NCI-H128 (cell line): Measurements from ENCODE around the gene CRCP.
A peak's percentile ranks its signal among the peaks of the same experiment; 100 is the strongest.
"Not testable (repeated sequence)": the region's sequence is repeated elsewhere in the genome, so short reads cannot be mapped to it uniquely, and the experiment has no call there.

ENCODE experiments used
- DNase-seq: peaks from one replicate; lab custom pipeline; 2025; ENCODE audit not compliant: unreplicated experiment; lab: John Stamatoyannopoulos, UW

The CRCP gene

DNA sequence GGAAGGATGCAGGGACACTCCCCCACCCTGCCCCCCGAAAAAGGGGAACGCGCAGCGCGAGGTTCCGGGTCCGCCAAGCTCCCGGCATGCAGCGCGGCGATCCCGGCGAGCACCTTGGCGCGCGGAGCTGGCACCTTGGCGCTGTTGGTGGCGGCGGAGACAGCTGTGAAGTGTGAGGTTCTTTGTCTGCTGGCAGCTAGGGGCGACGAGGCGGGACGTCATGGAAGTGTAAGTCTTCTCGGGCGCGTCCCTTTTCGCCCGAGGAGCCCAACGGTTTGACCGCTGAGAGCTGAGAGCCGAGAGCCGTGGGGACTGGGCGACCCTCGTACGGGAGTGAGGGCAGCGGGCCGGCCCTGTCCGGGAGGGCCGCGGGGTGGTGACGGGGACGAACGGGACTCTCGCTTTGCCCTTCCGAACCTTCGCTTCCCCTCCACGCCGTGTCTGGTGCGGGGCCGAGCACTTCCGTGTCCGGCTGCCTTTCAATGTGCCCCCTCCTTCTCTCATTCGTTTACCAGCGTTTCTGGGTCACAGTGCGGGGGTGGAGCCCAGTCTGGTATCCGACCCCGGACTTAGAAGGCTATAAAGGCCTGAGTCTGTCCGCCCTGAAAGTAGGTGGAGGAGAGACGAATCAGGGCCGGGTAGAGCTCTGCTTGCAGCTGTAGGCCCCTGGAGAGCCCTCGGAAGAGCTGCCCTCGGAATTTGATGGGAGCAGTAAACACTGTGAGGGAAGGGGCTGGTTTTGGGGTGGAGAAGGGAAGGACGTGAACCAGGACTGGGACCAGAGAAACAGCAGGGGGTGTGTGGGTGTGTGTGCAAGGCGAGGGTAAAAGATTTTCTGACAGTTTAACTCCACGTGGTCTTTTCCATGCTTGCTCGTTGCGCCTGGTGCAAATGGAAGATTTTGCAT, at the start of gene CRCP:
TSS of gene CRCP (plus strand) at position 105 of the 907 bp plus-strand sequence. CDS start at position 221, 116 bp downstream.
- DNase-seq, result peak; percentile 14

DNA sequence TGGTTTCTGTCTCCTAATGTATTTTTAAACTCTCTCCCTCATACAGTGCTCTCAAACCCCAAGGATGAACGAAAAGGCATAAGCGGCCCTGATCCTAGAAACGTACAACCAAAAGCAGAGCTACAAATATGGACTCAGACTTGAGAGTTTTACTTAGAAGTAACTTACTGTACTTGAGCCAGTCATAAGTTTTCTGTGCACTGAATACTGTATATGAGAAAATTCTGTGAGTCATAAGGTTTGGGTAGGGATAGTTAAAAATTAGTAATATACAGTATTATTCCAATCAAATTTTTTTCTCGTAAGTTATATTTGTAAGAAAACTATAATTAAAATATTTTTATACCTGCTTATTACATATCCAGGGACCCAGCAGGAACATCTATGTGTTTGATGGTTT, 44.9 kb upstream of the CRCP start:
- DNase-seq, result no peak

DNA sequence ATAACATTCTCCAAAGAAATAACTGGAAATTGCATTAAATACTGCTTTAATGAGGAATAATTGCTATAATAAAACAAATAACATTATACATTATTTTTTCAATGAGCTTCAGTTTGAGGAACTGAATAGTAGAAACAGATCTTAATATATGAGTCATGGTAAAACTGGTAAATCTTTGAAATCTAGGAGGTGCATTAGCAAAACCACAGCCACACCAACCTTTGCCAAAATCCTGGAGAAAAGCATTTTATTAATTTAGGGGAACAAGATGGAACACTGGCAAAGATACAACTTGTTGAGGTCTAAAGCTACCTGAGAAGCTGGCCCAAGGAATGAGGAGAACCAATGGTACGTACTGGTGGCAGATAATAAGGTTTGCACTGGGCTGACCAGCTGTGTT, 44.4 kb upstream of the CRCP start:
- no peak for DNase-seq

DNA sequence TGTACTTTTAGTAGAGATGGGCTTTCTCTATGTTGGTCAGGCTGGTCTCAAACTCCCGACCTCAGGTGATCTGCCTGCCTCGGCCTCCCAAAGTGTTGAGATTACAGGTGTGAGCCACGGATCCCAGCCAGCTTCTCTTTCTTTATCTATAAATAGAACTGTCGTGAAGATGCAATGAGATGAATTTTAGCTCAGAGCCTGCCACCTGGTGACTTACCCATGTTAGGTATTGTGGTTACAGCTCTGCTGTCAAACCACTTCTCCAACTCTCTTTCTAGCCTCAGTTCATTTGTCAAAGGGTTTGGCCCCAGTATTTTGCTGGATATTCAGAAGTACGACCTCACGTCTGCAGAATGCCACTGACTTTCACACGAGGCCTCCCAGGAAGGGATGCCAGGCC, 42.4 kb upstream of the CRCP start:
- DNase-seq, result not testable (repeated sequence)

DNA sequence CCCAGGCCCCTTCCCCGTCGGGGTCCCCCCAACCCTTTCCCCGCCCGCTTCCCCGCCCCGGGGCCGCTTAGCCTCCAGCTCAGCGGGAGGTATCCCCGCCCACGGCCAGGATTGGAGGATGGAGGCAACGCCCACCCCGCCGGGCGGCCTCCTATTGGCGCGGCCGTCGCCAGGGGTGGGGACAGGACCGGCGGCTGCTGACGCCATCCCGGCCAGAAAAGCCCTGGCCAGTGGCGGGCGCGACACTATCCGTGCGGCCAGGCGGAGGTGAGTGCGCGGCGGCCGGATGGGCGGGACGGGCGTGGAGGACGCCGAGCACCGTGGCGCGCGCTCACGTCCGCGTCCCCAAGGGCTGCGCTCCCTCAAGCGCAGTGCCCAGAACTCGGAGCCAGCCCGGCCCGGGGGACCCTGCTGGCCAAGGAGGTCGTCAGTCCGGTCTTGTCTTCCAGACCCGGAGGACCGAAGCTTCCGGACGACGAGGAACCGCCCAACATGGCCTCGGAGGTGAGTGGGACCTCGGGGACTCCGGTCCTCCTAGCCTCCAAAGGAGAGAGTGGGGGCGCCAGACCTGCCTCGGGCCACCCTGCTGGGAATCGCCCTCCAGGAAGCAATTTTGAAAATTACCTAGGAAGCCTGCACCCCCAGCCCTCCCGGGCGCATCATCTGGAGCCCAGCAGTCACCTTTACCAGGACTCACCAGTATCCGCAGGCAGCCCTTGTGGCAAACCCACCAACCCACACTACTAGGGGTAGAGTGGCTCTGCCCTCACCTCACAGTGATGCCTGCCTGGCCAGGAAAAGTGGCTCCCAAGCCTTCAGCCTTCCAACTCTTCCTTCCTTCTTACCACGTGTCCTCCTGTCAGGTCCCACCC, 38.8 kb upstream of the CRCP start, which contains the start of gene ASL:
TSS of gene ASL (plus strand) at position 230 of the 872 bp plus-strand sequence. CDS start at position 493, 263 bp downstream.
- peak; percentile 67 for DNase-seq

DNA sequence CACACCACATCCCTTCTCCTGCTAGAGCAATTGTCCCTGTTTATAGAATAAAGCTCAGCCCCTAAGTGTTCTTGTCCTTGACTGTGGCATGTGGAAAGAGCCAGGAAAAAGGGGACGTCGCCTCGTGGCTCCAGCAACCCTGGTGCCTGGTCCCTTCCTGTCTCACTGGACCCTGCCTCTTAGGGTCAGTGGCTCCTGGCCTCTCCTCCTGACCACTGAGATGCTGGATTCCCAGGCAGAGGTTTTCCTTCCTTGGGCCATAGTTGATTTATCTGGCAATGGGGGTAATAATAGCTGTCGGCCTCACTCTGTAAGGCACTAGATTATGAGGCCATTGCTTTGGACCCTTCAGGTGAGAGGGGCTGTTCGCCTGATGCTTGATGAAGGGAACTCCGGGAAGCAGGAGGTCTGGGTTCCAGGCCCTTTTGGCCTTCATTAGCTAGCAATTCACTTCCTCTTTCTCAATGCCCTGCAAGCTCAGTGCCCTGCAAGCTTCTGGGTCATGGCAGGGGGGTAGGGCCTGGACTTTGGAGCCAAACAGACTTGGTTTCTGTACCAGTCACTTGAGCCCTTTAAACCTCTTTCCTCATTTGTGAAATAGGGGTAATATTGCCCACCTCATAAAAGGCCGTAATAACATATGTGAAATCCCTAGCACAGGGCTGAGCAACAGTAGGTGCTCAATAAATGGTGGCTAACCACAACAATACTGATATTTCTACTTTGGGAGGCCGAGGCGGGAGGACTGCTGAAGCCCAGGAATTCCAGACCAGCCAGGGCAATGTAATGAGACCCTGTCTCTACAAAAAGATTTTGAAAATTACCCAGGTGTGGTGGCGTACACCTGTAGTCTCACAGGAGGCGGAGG, 38.0 kb upstream of the CRCP start:
- DNase-seq, result no peak

DNA sequence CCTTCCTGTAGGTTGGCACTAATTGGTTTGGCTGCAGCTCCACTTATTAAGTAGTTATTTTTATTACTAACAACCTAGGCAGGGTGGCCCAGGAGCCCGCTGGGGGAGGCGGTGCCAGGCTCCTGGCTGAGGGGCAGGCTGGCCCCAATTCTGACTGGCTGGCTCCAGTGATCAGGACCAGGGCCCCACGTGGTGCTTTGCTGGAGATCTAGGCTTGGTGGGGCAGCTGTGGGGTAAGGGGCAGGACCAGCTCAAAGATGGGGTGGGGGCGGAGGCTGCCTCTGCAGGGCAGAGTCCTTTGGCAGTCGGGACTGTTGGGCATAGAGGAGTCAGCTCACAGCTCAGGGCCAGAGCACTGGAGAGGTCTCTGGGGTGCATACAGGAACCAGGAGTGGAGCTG, 36.6 kb upstream of the CRCP start:
- no peak for DNase-seq

DNA sequence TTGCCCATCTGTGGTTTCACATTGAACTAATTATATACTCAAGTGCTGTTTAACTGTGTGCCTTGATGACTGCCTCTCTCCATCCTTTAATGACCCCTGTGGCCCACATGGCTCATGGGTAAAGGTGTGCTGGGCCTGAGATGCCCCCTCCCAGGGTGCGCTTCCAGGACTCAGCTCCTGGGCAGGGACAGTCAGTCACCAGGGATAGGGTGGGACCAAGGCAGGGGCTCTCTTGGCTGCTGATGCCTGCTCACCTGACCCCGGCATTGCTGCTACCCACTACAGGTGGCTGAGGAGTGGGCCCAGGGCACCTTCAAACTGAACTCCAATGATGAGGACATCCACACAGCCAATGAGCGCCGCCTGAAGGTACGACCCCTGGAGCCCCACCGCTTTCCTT, 32.6 kb upstream of the CRCP start:
- no peak for DNase-seq

DNA sequence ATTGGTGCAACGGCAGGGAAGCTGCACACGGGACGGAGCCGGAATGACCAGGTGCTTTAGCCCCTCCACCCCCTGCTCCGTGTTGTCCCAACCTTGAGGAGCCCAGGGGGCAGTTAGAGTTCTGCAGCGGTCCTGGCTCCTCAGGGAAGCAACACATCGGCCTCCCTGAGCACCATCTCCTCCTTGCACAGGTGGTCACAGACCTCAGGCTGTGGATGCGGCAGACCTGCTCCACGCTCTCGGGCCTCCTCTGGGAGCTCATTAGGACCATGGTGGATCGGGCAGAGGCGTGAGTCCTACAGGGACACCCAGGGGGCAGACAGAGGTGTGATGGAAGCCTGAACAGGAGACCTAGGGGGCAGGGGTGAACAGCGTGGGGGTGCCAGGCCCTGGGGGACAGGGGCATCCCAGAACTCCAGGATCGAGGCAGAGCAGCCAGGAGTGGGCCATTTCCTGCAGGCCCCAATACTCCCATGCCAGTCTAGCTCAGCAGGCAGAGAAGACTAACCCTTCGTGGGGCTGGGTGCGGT, 31.7 kb upstream of the CRCP start:
- no peak for DNase-seq

DNA sequence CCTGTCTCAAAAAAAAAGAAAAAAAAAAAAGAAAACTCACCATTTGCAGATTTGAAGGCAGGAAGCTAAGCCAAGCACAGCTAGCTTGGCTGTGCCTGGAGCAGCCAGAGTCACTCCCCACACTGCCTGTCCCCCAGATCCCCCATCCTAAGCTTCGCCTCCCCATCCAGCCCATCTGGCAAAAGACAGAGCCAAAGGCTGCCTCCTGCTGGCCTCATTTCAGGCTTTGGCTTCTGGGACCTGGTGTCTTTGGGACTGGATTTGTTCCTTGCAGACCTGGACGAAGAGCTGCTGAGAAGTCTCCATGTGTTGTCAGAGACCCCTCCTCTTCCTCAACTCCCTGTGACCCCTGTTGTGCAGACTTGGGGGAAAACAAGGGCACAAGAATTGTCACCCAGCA, 31.0 kb upstream of the CRCP start:
- no peak for DNase-seq

DNA sequence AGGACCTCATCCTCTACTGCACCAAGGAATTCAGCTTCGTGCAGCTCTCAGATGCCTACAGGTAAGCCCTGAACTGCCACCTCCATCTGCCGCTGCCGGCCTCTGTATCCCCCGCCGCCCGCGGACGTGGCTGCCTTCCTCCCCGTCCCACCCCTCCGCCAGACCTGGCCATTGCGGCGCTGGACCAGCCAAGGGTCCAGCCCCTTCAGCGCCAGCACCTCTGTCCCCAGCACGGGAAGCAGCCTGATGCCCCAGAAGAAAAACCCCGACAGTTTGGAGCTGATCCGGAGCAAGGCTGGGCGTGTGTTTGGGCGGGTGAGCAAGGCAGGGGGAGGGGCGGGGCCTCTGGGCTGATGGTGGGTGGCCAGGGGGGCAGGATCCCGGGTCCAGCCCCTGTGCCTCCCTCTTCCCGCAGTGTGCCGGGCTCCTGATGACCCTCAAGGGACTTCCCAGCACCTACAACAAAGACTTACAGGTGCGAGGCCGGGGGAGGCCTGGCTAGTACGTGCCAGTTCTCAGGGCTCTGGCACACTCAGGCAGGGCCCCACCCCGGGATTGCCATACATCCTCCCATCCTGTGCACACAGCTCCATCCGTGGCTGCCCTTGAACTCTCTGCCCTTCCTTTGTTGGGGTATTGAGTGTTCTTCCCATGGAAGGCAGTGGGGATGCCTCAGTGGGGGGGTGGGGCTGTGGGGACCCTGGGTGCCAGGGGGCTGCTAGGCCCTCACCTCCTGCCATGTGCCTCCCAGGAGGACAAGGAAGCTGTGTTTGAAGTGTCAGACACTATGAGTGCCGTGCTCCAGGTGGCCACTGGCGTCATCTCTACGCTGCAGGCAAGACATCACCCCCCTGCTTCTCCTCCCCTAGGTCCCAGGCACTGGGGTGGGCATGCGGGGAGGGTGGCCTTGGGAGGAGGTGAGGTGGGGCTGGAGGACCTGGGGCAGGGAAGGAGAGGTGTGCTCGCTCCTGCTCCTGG, 25.5 kb upstream of the CRCP start:
- DNase-seq, result no peak

DNA sequence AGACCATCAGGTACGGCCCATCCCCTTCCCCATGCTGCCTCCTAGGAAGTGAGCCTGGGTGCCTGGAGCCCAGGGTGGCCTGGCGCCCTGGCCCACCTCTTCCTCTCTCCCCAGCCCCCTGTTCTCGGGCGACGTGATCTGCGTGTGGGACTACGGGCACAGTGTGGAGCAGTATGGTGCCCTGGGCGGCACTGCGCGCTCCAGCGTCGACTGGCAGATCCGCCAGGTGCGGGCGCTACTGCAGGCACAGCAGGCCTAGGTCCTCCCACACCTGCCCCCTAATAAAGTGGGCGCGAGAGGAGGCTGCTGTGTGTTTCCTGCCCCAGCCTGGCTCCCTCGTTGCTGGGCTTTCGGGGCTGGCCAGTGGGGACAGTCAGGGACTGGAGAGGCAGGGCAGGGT, 22.0 kb upstream of the CRCP start:
- no peak for DNase-seq

DNA sequence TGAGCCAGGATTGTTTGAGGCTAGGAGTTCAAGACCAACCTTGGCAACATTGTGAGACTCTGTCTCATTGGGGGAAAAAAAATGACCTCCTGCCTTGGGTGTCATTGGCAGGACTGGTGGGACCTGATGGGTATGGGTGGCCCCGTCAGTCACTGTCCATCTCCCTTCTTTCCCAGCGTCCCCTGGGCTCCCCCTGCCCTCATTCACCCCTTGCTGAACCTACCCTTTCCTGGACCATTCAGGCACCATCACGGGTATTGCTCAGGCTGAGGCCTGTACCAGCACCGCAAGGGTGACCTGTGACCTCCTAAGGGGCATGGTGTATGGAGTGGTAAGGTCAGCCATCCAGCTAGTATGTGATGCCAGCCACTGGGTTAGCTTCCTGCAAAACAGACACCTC, 19.6 kb upstream of the CRCP start:
- no peak for DNase-seq

DNA sequence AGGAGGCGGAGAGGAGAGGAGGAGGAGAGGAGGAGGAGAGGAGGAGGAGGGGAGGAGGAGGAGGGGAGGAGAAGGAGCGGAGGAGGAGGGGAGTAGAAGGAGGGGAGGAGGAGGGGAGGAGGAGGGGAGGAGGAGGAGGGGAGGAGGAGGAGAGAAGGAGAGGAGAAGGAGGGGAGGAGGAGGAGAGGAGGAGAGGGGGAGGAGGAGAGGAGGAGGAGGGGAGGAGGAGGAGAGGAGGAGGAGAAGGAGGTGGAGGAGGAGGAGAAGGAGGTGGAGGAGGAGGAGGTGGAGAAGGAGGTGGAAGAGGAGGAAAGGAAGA, 15.5 kb upstream of the CRCP start:
- no peak for DNase-seq

DNA sequence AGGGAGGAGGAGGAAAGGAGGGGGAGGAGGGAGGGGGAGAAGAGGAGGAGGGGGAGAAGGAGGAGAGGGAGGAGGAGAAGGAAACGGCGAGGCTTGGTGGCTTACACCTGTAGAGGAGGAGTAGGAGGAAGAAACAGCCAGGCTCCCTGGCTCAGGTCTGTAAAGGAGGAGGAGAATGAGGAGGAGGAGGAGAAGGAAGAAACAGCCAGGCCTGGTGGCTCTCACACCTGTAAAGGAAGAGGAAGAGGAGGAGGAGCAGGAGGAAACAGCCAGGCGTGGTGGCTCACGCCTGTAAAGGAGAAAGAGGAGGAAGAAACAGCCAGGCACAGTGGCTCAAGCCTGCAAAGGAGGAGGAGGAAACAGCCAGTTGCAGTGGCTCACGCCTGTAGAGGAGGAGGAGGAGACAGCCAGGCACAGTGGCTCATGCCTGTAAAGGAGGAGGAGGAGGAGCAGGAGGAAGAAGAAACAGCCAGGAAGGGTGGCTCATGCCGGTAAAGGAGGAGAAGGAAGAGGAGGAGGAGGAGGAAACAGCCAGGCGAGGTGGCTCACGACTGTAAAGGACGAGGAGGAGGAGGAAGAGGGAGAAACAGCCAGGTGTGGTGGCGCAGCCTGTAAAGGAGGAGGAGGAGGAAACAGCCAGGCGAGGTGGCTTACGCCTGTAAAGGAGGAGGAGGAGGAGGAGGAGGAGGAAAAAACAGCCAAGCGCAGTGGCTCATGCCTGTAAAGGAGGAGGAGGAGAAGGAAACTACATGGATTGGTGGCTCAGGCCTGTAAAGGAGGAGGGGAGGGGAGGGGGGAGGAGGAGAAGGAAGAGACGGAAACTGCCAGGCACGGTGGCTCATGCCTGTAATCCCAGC, 14.9 kb upstream of the CRCP start:
- DNase-seq, result no peak

DNA sequence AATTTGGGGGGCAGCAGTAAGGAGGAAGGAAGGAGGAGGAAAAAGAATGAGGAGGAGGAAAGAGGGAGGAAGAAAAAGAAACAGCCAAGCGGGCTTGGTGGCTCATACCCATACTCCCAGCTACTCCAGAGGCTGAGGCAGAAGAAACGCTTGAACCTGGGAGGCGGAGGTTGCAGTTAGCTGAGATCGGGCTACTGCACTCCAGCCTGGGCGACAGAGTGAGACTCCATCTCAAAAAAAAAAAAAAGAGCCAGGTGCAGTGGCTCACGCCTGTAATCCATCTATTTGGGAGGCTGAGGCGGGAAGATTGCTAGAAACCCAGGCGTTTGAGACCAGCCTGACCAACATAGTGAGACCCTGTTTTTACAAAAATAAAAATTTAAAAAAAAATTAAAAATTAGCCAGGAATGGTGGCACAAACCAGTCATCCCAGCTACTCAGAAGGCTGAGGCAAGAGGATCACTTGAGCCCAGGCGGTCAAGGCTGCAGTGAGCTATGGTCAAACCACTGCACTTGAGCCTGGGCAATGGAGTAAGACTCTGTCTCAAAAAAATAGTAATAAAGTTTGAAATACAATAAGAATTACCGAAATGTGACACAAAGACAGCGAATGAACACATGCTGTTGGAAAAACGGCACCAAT, 14.1 kb upstream of the CRCP start:
- no peak for DNase-seq

DNA sequence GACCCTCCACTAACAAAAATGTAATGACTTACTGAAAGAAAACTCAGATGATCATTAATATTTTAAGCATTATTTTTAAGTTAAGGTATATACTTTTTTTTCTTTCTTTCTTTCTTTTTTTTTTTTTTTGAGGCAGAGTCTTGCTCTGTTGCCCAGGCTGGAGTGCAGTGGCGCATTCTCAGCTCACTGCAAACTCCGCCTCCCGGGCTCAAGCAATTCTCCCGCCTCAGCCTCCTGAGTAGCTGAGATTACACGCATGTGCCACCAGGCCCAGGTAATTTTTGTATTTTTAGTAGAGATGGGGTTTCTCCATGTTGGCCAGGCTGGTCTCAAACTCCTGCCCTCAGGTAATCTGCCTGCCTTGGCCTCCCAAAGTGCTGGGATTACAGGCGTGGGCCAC, 12.5 kb upstream of the CRCP start:
- not testable (repeated sequence) for DNase-seq

DNA sequence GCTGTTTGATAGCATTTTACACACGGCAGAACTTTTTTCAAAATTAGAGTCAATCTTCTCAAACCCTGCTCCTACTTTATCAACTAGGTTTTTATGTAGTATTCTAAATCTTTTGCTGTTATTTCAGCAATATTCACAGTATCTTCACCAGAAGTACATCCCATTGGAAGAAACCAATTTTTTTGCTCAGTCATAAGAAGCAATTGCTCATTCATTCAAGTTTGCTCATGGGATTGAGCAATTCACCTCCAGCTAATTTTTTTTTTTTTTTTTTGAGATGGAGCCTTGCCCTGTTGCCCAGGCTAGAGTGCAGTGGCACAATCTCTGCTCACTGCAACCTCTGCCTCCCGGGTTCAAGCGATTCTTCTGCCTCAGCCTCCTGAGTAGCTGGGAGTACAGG, 10.7 kb upstream of the CRCP start:
- DNase-seq, result not testable (repeated sequence)
